Kidney (tissue), 14 donors: ENCODE results near the gene MARCHF10. TPM values are rescaled to one million over a fixed set of nuclear protein-coding genes. Genes with fewer than 3 reads are reported as not detected.
"Not testable (repeated sequence)": the region's sequence is repeated elsewhere in the genome, so short reads cannot be mapped to it uniquely, and the experiment has no call there.

Experiments
- DNase-seq, 5 donors: peaks; one replicate each; pipeline ENCODE4 v3.0.0-alpha.2; 2013 to 2020
- FAIRE-seq: peaks from 2 replicates; lab custom pipeline; 2012; peaks lifted over from hg19 to GRCh38; lab: Jason Lieb, UNC
- H3K27ac ChIP-seq, 2 donors: one replicate each; pipeline ENCODE4 v1.7.0; 2013; ENCODE audit warnings: low read depth in 2 of 2, low read length in 2 of 2, inconsistent platforms in 1 of 2
- H3K27me3 ChIP-seq: one replicate; pipeline ENCODE4 v1.7.1; 2013; ENCODE audit warnings: low read length, inconsistent platforms; ENCODE audit not compliant: control insufficient read depth, insufficient read depth
- H3K36me3 ChIP-seq, 3 donors: one replicate each; pipeline versions ENCODE4 v1.7.0 to v1.7.1; 2013; ENCODE audit warnings: low read length in 3 of 3, control low read depth in 1 of 3, inconsistent platforms in 1 of 3; ENCODE audit not compliant: insufficient read depth in 3 of 3, control insufficient read depth in 2 of 3
- H3K4me1 ChIP-seq, 3 donors: one replicate each; pipeline versions ENCODE4 v1.7.0 to v1.7.1; 2013; ENCODE audit warnings: low read length in 3 of 3, inconsistent platforms in 1 of 3, low read depth in 1 of 3; ENCODE audit not compliant: control insufficient read depth in 2 of 3, insufficient read depth in 2 of 3
- H3K4me3 ChIP-seq, 3 donors: one replicate each; pipeline versions ENCODE4 v1.7.0 to v1.8.1; 2013; ENCODE audit warnings: low read length in 3 of 3, control low read depth in 1 of 3, inconsistent platforms in 1 of 3
- H3K9ac ChIP-seq, 3 donors: one replicate each; pipeline versions ENCODE4 v1.7.0 to v1.7.1; 2013; ENCODE audit warnings: low read length in 3 of 3, control low read depth in 1 of 3, inconsistent platforms in 1 of 3
- H3K9me3 ChIP-seq, 3 donors: one replicate each; pipeline versions ENCODE4 v1.7.0 to v1.7.1; 2013; ENCODE audit warnings: low read length in 3 of 3, control low read depth in 1 of 3, inconsistent platforms in 1 of 3; ENCODE audit not compliant: control insufficient read depth in 2 of 3, insufficient read depth in 1 of 3
- CTCF ChIP-seq: IDR thresholded peaks from 3 replicates; pipeline ENCODE4 v1.5.1; 2012; ENCODE audit warnings: mild to moderate bottlenecking, moderate library complexity, borderline replicate concordance; ENCODE audit not compliant: insufficient read depth; ENCODE audit errors: extremely low read depth
- intact Hi-C: fragments of 100-400 bp; cut with DNase I; formaldehyde crosslinking; loops from one replicate; pipeline ENCODE4 v1.11.1; 2022
- polyA plus RNA-seq: library from polyadenylated mRNA; stranded (reverse); fragments of 350-450 nt; fragmentation: Illumina TruSeq; extraction: RNeasy Lipid Tissue Mini Kit (QIAGEN cat#74804); gene quantifications from one replicate; pipeline ENCODE4 v1.2.3, GENCODE V29; 2014; ENCODE audit warnings: low read depth, low replicate concordance; ENCODE audit not compliant: insufficient read depth
- total RNA-seq: library from RNA; stranded (reverse); fragmentation: NEBNext Ultra II Directional; extraction: Animal tissue kit (Norgen Biotek cat#: 25700); gene quantifications from one replicate; pipeline ENCODE4 v1.2.1, GENCODE V29; 2021
- donor health status: control.
- donor health status: control.
- donor health status: control.
- donor health status: control.
- donor health status: control.
- donor health status: DM: yes; HTN: yes; CAD: no.
- donor health status: Normal renal cell carcinoma (clear cell type).

The MARCHF10 gene
- total and polyA plus RNA-seq, 2 donors from 2014 or later = 0.66 to 6.3 TPM

- peaks cover 0 to 10% (median 0%) of the 10 kb centered on the region in 3 donors for H3K4me1 ChIP-seq
- H3K36me3 ChIP-seq = no peaks in the 10 kb centered on the region
- no peak for TF ChIP-seq CTCF
- H3K9ac ChIP-seq = no peak overlapping the region
- no peaks in the 10 kb centered on the region for H3K9me3 ChIP-seq
- H3K27me3 ChIP-seq = no peaks in the 10 kb centered on the region
- DNase-seq (peak in 1 of 5 donors; percentile 56), FAIRE-seq (no peak)
- H3K27ac ChIP-seq = peak overlapping the region in 1 of 2 donors; percentile 32
- intact Hi-C loops = loop anchor here (10.0 kb wide), 1 partner anchor 262 kb away; the partner anchor contains the start of gene TANC2
- H3K4me3 ChIP-seq = no peak overlapping the region
These were observed 105.3 kb downstream of the MARCHF10 start for GRCh38 chr17:62702746-62703260.

GRCh38 chr17:62701706-62702085 is 106.4 kb downstream of the MARCHF10 start:
- Histone ChIP-seq H3K27me3 (no peaks in the 10 kb centered on the region), H3K4me3 (no peak overlapping the region), H3K36me3 (no peaks in the 10 kb centered on the region), H3K9me3 (no peaks in the 10 kb centered on the region), H3K4me1 (peaks cover 0 to 10% (median 0%) of the 10 kb centered on the region in 3 donors), H3K9ac (no peak overlapping the region), H3K27ac (no peak overlapping the region)
- no peak for TF ChIP-seq CTCF
- intact Hi-C loops = loop anchor here (10.0 kb wide), 1 partner anchor 263 kb away; the partner anchor contains the start of gene TANC2
- FAIRE-seq (no peak), DNase-seq (peak in 2 of 5 donors; percentile 34 to 38)

- Histone ChIP-seq H3K4me3 (no peak overlapping the region), H3K9ac (no peak overlapping the region), H3K4me1 (peaks cover 0 to 10% (median 0%) of the 10 kb centered on the region in 3 donors), H3K27me3 (no peaks in the 10 kb centered on the region), H3K36me3 (no peaks in the 10 kb centered on the region), H3K9me3 (no peaks in the 10 kb centered on the region), H3K27ac (no peak overlapping the region)
- TF ChIP-seq CTCF = no peak
- FAIRE-seq (no peak), DNase-seq (peak in 2 of 5 donors; percentile 17 to 60)
- intact Hi-C loops = loop anchor here (10.0 kb wide), 1 partner anchor 264 kb away; the partner anchor contains the start of gene TANC2
These were observed 107.0 kb downstream of the MARCHF10 start for GRCh38 chr17:62700964-62701705.

- H3K27me3 ChIP-seq, H3K4me1 ChIP-seq, FAIRE-seq, H3K36me3 ChIP-seq, H3K9ac ChIP-seq, H3K9me3 ChIP-seq, H3K27ac ChIP-seq, intact Hi-C loops, H3K4me3 ChIP-seq: not testable (repeated sequence)
- peak in 2 of 5 donors; percentile 18 to 21 for DNase-seq
These were observed 109.7 kb downstream of the MARCHF10 start for GRCh38 chr17:62698459-62698858.
